Astrocyte (in vitro differentiated cells and primary cell): ENCODE data around the gene MADD. TPM values are rescaled to one million over a fixed set of nuclear protein-coding genes. Genes with fewer than 3 reads are reported as not detected.

ENCODE experiments used
- DNase-seq: peaks from one replicate; pipeline ENCODE4 v3.0.0-alpha.2; 2010; ENCODE audit warnings: low read depth
- FAIRE-seq: peaks from 2 replicates; lab custom pipeline; 2011; peaks lifted over from hg19 to GRCh38; lab: Jason Lieb, UNC
- H2AFZ ChIP-seq: 2 replicates; pipeline ENCODE4 v1.6.0; 2012; ENCODE audit warnings: low read depth, low read length, inconsistent platforms
- H3K27ac ChIP-seq: 2 replicates; pipeline ENCODE4 v1.5.1; 2011; ENCODE audit warnings: low read depth, low read length, inconsistent platforms
- H3K27me3 ChIP-seq: 2 replicates; pipeline ENCODE4 v1.6.0; 2011; ENCODE audit warnings: low read length, inconsistent platforms; ENCODE audit not compliant: insufficient read depth
- H3K36me3 ChIP-seq: 2 replicates; pipeline ENCODE4 v1.5.1; 2011; ENCODE audit warnings: low read length, inconsistent platforms; ENCODE audit not compliant: insufficient read depth
- H3K4me1 ChIP-seq: 2 replicates; pipeline ENCODE4 v1.5.1; 2011; ENCODE audit warnings: low read length, inconsistent platforms; ENCODE audit not compliant: insufficient read depth
- H3K4me2 ChIP-seq: 2 replicates; pipeline ENCODE4 v1.6.0; 2012; ENCODE audit warnings: low read length, inconsistent platforms
- H3K4me3 ChIP-seq: 2 replicates; pipeline ENCODE4 v1.5.1; 2011; ENCODE audit warnings: low read depth, mild to moderate bottlenecking, low read length, inconsistent platforms; ENCODE audit not compliant: insufficient read depth
- H3K79me2 ChIP-seq: 2 replicates; pipeline ENCODE4 v1.6.0; 2012; ENCODE audit warnings: mild to moderate bottlenecking, low read length, inconsistent platforms; ENCODE audit not compliant: insufficient read depth
- H3K9ac ChIP-seq: 2 replicates; pipeline ENCODE4 v1.6.0; 2012; ENCODE audit warnings: mild to moderate bottlenecking, low read length, inconsistent platforms
- H3K9me3 ChIP-seq: 2 replicates; pipeline ENCODE4 v1.5.1; 2012; ENCODE audit warnings: low read depth, mild to moderate bottlenecking, low read length, inconsistent platforms; ENCODE audit not compliant: insufficient read depth
- H4K20me1 ChIP-seq: 2 replicates; pipeline ENCODE4 v1.6.0; 2012; ENCODE audit warnings: low read length, inconsistent platforms; ENCODE audit not compliant: insufficient read depth
- H3K27ac Mint-ChIP-seq: one replicate; pipeline ENCODE4 v1.8.0; 2021; ENCODE audit warnings: mild to moderate bottlenecking, mixed read lengths; ENCODE audit not compliant: unreplicated experiment
- H3K27me3 Mint-ChIP-seq: one replicate; pipeline ENCODE4 v1.8.0; 2021; ENCODE audit warnings: low read depth, mixed read lengths; ENCODE audit not compliant: unreplicated experiment
- H3K36me3 Mint-ChIP-seq: one replicate; pipeline ENCODE4 v1.8.0; 2021; ENCODE audit warnings: low read depth, mixed read lengths; ENCODE audit not compliant: unreplicated experiment
- H3K4me1 Mint-ChIP-seq: one replicate; pipeline ENCODE4 v1.8.0; 2021; ENCODE audit warnings: low read depth, mixed read lengths; ENCODE audit not compliant: unreplicated experiment
- H3K4me3 Mint-ChIP-seq: one replicate; pipeline ENCODE4 v1.8.0; 2021; ENCODE audit warnings: mild to moderate bottlenecking, moderate library complexity, mixed read lengths; ENCODE audit not compliant: unreplicated experiment
- H3K9me3 Mint-ChIP-seq: one replicate; pipeline ENCODE4 v1.8.0; 2021; ENCODE audit warnings: mild to moderate bottlenecking, mixed read lengths; ENCODE audit not compliant: unreplicated experiment
- EZH2 ChIP-seq: IDR thresholded peaks from 2 replicates; pipeline ENCODE4 v1.6.1; 2012; ENCODE audit warnings: mild to moderate bottlenecking, low read length, inconsistent platforms; ENCODE audit not compliant: insufficient read depth
- total RNA-seq: library from RNA; stranded (reverse); gene quantifications from 2 replicates; pipeline ENCODE4 v1.2.1, GENCODE V29; 2021
- TF ChIP-seq, protein P1 (sequence below): IDR thresholded peaks from 2 replicates; pipeline ENCODE4 v1.5.1; 2011; ENCODE audit warnings: low read depth, mild to moderate bottlenecking, inconsistent platforms, low read length, moderate library complexity; ENCODE audit not compliant: insufficient read depth

Gene MADD
- total RNA-seq, 1 donor from 2014 or later, result 22.9 TPM

DNA sequence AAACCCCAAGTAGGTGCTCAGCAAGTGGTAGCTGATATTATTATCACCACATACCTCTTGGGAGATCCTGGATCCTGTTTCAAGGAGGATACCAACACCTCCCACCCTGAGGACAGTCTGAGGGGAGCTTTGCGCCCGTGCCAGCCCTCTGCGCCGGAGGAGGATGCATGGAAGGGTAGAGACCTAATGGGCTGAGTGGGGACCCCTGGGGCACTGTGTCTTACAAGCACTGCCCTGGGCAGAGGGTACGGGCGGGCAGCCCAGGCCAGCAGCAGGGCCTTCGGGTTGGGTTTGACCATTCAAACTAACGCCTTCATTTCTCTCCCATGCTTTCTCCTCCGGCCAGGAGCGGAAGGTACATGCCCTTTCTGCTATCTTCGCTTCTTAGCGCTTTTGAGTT is 56.3 kb downstream of the MADD start:
- Histone ChIP-seq H3K4me2 (no peak overlapping the region), H3K36me3 (no peaks in the 10 kb centered on the region), H3K27me3 (no peaks in the 10 kb centered on the region), H3K79me2 (no peaks in the 10 kb centered on the region), H3K9me3 (no peaks in the 10 kb centered on the region), H4K20me1 (no peaks in the 10 kb centered on the region), H3K27ac (no peak overlapping the region), H3K9ac (no peak overlapping the region), H3K4me1 (no peaks in the 10 kb centered on the region), H2AFZ (no peak overlapping the region), H3K4me3 (no peak overlapping the region)
- H3K4me1 Mint-ChIP-seq, result no peaks in the 10 kb centered on the region
- no peak overlapping the region for H3K27ac Mint-ChIP-seq
- no peak overlapping the region for H3K4me3 Mint-ChIP-seq
- DNase-seq (no peak), FAIRE-seq (no peak)
- H3K9me3 Mint-ChIP-seq, result no peaks in the 10 kb centered on the region
- H3K27me3 Mint-ChIP-seq, result no peaks in the 10 kb centered on the region
- no peak for TF ChIP-seq EZH2
- TF ChIP-seq, protein P1, sequence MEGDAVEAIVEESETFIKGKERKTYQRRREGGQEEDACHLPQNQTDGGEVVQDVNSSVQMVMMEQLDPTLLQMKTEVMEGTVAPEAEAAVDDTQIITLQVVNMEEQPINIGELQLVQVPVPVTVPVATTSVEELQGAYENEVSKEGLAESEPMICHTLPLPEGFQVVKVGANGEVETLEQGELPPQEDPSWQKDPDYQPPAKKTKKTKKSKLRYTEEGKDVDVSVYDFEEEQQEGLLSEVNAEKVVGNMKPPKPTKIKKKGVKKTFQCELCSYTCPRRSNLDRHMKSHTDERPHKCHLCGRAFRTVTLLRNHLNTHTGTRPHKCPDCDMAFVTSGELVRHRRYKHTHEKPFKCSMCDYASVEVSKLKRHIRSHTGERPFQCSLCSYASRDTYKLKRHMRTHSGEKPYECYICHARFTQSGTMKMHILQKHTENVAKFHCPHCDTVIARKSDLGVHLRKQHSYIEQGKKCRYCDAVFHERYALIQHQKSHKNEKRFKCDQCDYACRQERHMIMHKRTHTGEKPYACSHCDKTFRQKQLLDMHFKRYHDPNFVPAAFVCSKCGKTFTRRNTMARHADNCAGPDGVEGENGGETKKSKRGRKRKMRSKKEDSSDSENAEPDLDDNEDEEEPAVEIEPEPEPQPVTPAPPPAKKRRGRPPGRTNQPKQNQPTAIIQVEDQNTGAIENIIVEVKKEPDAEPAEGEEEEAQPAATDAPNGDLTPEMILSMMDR, result no peak
- H3K36me3 Mint-ChIP-seq, result peaks cover 24% of the 10 kb centered on the region

DNA sequence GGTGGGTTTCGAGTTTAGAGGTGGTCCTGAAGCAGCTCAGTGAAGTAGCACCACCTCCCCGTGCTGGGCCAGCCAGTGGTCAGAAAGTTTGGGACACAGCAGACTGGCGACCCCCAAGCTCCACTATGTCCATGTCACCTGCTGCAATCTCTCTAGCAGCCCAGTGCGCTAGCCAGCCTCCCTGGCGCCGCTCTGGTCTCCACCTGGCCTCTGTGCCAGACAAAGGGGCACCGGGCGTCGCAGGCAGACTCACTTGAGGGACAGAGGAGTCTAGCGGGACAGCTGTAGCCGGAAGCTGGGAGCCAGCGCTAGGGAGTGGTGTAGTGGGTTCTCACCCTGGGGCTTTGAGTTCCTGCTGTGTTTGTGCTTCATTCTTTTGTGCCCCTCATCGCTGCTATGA is 57.1 kb downstream of the MADD start:
- Histone ChIP-seq H2AFZ (no peak overlapping the region), H3K27ac (no peak overlapping the region), H3K79me2 (no peaks in the 10 kb centered on the region), H3K9me3 (no peaks in the 10 kb centered on the region), H3K4me1 (no peaks in the 10 kb centered on the region), H3K4me3 (no peak overlapping the region), H3K27me3 (no peaks in the 10 kb centered on the region), H4K20me1 (no peaks in the 10 kb centered on the region), H3K36me3 (no peaks in the 10 kb centered on the region), H3K4me2 (no peak overlapping the region), H3K9ac (no peak overlapping the region)
- Mint-ChIP-seq H3K27me3 (no peaks in the 10 kb centered on the region), H3K36me3 (peaks cover 23% of the 10 kb centered on the region), H3K4me3 (no peak overlapping the region), H3K4me1 (no peaks in the 10 kb centered on the region), H3K9me3 (no peaks in the 10 kb centered on the region), H3K27ac (no peak overlapping the region)
- DNase-seq, result no peak
- TF ChIP-seq EZH2, result no peak
- TF ChIP-seq, protein P1, result no peak
- no peak for FAIRE-seq

- no peaks in the 10 kb centered on the region for H3K36me3 ChIP-seq
- H3K27me3 ChIP-seq, result no peaks in the 10 kb centered on the region
- no peak overlapping the region for H2AFZ ChIP-seq
- TF ChIP-seq, protein P1, result no peak
- TF ChIP-seq EZH2, result no peak
- Mint-ChIP-seq H3K27me3 (no peaks in the 10 kb centered on the region), H3K9me3 (no peaks in the 10 kb centered on the region), H3K4me1 (no peaks in the 10 kb centered on the region), H3K27ac (peak overlapping the region; percentile 41), H3K36me3 (peaks cover 23% of the 10 kb centered on the region), H3K4me3 (no peak overlapping the region)
- H3K4me1 ChIP-seq, result no peaks in the 10 kb centered on the region
- no peak overlapping the region for H3K4me2 ChIP-seq
- no peaks in the 10 kb centered on the region for H3K79me2 ChIP-seq
- H3K4me3 ChIP-seq, result no peak overlapping the region
- H3K27ac ChIP-seq, result no peak overlapping the region
- no peak for DNase-seq
- H3K9ac ChIP-seq, result no peak overlapping the region
- no peaks in the 10 kb centered on the region for H3K9me3 ChIP-seq
- H4K20me1 ChIP-seq, result no peaks in the 10 kb centered on the region
- FAIRE-seq, result no peak
Measured at GRCh38 chr11:47327949-47328348, 58.0 kb downstream of the MADD start.
